ENCODE data around the gene IRF2BPL. TPM values are rescaled to one million over a fixed set of nuclear protein-coding genes. Genes with fewer than 3 reads are reported as not detected.

The IRF2BPL gene
- 10 to 100 TPM; 35.7 to 43.3 TPM for total RNA-seq
- long read RNA-seq, donor 1, full-length matches to known transcripts: 21 of 21 reads
- long read RNA-seq, donor 1, partial matches to known transcripts: 0 of 21 reads
- long read RNA-seq, donor 1, other reads (novel, unspliced or antisense): 0 of 21 reads
- long read RNA-seq, donor 2, full-length matches to known transcripts: 5 of 5 reads
- long read RNA-seq, donor 2, partial matches to known transcripts: 0 of 5 reads
- long read RNA-seq, donor 2, other reads (novel, unspliced or antisense): 0 of 5 reads

- intact Hi-C loops (cut with DNase I): loop anchor here in 1 of 2 donors (5.0 kb wide), 1 partner anchor 111 kb away; no protein-coding TSS in a partner anchor
- peak; percentile 100 for DNase-seq (ENCODE audit: low spot score)
Observed at GRCh38 chr14:77028384-77029231, at the start of gene IRF2BPL. Gene IRF2BPL, minus strand, starts transcription at chr14:77028708. Its CDS starts 916 bp downstream, at chr14:77027792.

- no peak for DNase-seq (ENCODE audit: low spot score)
- intact Hi-C loops (cut with DNase I): no loop called here
Observed at GRCh38 chr14:77077040-77077439, 48.5 kb upstream of the IRF2BPL start.

GRCh38 chr14:77076113-77076631 is 47.7 kb upstream of the IRF2BPL start:
- intact Hi-C loops (cut with DNase I): no loop called here
- peak; percentile 87 for DNase-seq (ENCODE audit: low spot score)

- no peak for DNase-seq (ENCODE audit: low spot score)
- intact Hi-C loops (cut with DNase I): no loop called here
Observed at GRCh38 chr14:77074969-77075368, 46.5 kb upstream of the IRF2BPL start.

- intact Hi-C loops (cut with DNase I): loop anchor here in 1 of 2 donors (2.0 kb wide), 1 partner anchor 195 kb away; no protein-coding TSS in a partner anchor
- DNase-seq (ENCODE audit: low spot score): no peak
Observed at GRCh38 chr14:77071938-77072388, 43.5 kb upstream of the IRF2BPL start.

- DNase-seq (ENCODE audit: low spot score): no peak
Observed at GRCh38 chr14:77069551-77069950, 41.0 kb upstream of the IRF2BPL start.

GRCh38 chr14:77068517-77069200 is 40.2 kb upstream of the IRF2BPL start:
- no peak for DNase-seq (ENCODE audit: low spot score)
- intact Hi-C loops (cut with DNase I): loop anchor here (5.0 kb wide), 2 partner anchors 156 to 196 kb away; no protein-coding TSS in a partner anchor

More at GRCh38 chr14:77069551-77069950, 41.0 kb upstream of the IRF2BPL start:
- intact Hi-C loops (cut with DNase I): loop anchor here (5.0 kb wide), 2 partner anchors 157 to 197 kb away; no protein-coding TSS in a partner anchor

GRCh38 chr14:77067632-77068516 is 39.4 kb upstream of the IRF2BPL start:
- DNase-seq (ENCODE audit: low spot score): peak; percentile 87
- intact Hi-C loops (cut with DNase I): loop anchor here (5.0 kb wide), 2 partner anchors 156 to 196 kb away; no protein-coding TSS in a partner anchor

GRCh38 chr14:77066578-77067172 is 38.2 kb upstream of the IRF2BPL start:
- intact Hi-C loops (cut with DNase I): loop anchor here (5.0 kb wide), 2 partner anchors 154 to 194 kb away; no protein-coding TSS in a partner anchor

GRCh38 chr14:77065851-77066577 is 37.5 kb upstream of the IRF2BPL start:
- DNase-seq (ENCODE audit: low spot score): no peak
- intact Hi-C loops (cut with DNase I): loop anchor here (5.0 kb wide), 2 partner anchors 154 to 194 kb away; no protein-coding TSS in a partner anchor

More at GRCh38 chr14:77066578-77067172, 38.2 kb upstream of the IRF2BPL start:
- peak; percentile 71 for DNase-seq (ENCODE audit: low spot score)

- intact Hi-C loops (cut with DNase I): loop anchor here (5.0 kb wide), 2 partner anchors 152 to 192 kb away; no protein-coding TSS in a partner anchor
- DNase-seq (ENCODE audit: low spot score): no peak
Observed at GRCh38 chr14:77064521-77065178, 36.1 kb upstream of the IRF2BPL start.

- DNase-seq (ENCODE audit: low spot score): no peak
- intact Hi-C loops (cut with DNase I): loop anchor here in 1 of 2 donors (5.0 kb wide), 1 partner anchor 151 kb away; no protein-coding TSS in a partner anchor
Observed at GRCh38 chr14:77063571-77064171, 35.2 kb upstream of the IRF2BPL start.

- peak; percentile 50 for DNase-seq (ENCODE audit: low spot score)
- intact Hi-C loops (cut with DNase I): loop anchor here in 1 of 2 donors (5.0 kb wide), 1 partner anchor 150 kb away; no protein-coding TSS in a partner anchor
Observed at GRCh38 chr14:77062261-77062660, 33.8 kb upstream of the IRF2BPL start.

GRCh38 chr14:77061630-77062257 is 33.2 kb upstream of the IRF2BPL start:
- peak; percentile 24 for DNase-seq (ENCODE audit: low spot score)
- intact Hi-C loops (cut with DNase I): loop anchor here in 1 of 2 donors (5.0 kb wide), 1 partner anchor 149 kb away; no protein-coding TSS in a partner anchor

- DNase-seq (ENCODE audit: low spot score): peak; percentile 88
- intact Hi-C loops (cut with DNase I): no loop called here
Observed at GRCh38 chr14:77059276-77059915, 30.9 kb upstream of the IRF2BPL start.
